GM21737 (cell line): ENCODE data around the gene TMSB15C.
A peak's percentile ranks its signal among the peaks of the same experiment; 100 is the strongest.
"Not testable (repeated sequence)": the region's sequence is repeated elsewhere in the genome, so short reads cannot be mapped to it uniquely, and the experiment has no call there.

Source experiments
- ATAC-seq: cut with Tn5 transposase; IDR thresholded peaks from one replicate; pipeline ENCODE4 v1.9.1; 2021; ENCODE audit warnings: mild to moderate bottlenecking, moderate library complexity; ENCODE audit not compliant: unreplicated experiment

Gene TMSB15C

DNA sequence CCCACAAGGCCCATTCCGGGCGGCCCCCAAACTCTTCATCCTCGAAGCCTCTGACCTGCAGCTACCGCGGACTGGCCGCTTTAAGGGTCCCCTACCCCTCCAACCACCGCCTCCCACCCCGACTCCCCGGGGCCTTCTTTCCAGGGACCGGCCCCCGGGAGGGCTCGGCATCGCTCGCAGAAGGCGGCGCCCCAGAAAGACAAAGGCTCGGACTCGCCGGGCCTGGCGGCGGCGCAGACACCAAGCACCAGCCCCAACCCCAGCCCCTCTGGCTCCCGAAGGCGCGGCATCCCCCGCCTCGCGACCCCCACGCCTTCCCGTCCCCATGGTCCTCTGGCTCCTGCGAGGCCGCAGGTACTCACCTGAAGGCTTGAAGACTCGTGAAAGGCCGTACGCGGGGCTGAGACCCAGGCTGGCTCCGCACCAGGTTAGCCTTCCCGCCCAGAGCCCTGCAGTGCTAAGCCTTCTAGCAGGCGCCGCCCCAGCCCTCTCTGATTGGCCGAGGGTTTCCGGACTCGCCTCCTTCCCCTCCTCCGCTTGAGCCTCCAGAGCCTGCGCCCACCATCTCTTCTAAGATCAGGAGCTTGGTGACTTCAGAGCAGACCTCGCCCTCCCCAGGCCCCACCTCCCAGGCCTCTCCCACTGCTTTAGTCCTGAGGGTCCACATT, at the start of gene TMSB15C:
Gene TMSB15C (minus strand): TSS at position 459 of the 668 bp plus-strand sequence.
- peak; percentile 98 for ATAC-seq

DNA sequence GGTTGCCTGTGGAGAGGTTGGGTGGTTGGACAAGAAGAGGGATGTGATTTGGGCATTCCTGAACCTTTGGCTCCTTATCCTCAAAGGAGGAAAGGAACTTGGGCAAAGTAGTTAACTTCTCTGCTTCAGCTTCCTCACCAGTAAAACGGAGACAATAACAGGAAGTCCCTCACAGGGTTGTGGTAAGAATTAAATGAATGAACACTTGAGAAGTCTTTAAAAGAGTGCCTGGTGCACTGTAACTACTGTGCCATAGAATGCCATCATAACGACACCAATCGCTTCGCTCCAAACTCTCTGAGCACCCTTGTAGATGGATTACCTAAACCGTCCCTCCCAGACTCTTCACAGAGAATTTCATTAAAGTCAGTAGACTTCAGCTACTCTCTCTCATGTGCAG, 46.8 kb upstream of the TMSB15C start:
- no peak for ATAC-seq

DNA sequence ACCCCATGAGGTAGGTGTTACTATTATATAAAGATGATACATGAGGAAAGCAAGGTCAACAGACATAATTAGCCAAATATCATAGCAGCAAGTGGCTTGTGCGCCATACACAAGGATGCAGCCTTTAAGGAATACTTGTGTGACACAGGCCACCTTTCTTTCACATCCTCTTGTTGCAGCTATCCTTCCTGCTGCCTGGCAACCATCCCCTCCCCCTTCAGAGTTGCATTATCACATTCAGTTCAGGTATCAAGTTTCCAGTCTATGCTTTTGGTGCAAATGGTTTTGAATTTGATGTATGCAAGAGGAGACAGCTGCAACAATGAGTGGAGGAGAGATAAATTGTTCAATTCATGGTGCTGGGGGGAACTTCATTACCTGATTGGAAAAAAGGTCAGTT, 42.7 kb upstream of the TMSB15C start:
- ATAC-seq = no peak

DNA sequence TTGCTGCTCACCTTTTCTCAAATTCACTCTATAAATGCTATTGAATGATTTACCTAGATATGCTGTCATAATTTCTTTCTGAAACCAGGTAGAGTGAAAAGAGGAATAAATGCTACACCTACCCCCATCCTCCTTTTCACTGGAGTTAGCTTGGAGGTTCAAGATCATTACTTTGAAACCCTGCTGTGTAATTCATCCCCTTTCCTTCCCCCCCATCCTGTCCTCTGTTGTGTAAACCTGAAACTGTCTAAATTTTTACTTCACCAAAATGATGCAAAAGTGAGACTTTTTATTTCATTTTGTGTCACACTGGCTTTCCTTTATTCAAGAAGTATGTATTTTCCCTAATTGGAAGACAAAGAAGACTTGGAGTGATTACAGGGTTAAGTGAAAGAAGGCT, 41.7 kb upstream of the TMSB15C start:
- no peak for ATAC-seq

GRCh38 chrX:104113222-104113965, 37.4 kb upstream of the TMSB15C start:
- no peak for ATAC-seq

- peak; percentile 71 for ATAC-seq
Measured at GRCh38 chrX:104112326-104112951, 36.4 kb upstream of the TMSB15C start, which contains the start of gene ZCCHC18. Gene ZCCHC18 (plus strand): TSS chrX:104112523. CDS start chrX:104114112, 1,589 bp downstream.

DNA sequence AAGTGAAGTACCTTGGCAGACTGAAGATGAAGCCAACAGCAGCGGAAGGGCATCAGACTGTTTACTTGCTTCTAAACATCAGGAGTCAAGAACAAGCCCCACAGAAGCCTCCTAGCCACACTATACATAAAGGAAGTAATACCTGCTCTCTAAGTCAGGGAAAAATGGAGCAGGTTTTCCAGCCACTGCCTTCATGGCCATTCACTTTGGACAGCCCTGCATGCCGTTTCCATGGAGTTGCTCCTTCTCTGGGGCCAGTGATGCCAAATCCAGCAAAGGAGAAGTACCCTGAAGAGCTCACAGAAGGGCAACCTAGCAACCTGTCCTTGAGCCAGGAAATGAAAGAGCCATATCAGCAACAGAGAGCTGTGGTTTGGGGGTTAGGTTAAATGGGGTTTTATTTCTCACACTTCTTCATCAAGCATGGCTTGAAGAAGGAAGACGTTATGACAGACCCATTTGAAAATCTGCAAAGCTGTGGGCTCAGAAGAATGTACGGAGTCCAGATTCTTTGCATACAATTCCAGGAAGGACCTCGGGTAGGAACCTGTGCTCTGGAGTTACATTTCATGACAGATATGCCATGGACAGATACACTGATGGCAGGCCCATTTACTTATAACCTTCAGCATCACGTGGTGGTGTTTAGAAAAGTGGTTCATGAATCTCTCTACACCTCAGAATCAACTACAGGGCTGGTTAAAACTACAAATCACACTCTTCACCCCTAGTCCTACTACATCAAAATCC, 34.6 kb upstream of the TMSB15C start:
- ATAC-seq = not testable (repeated sequence)

DNA sequence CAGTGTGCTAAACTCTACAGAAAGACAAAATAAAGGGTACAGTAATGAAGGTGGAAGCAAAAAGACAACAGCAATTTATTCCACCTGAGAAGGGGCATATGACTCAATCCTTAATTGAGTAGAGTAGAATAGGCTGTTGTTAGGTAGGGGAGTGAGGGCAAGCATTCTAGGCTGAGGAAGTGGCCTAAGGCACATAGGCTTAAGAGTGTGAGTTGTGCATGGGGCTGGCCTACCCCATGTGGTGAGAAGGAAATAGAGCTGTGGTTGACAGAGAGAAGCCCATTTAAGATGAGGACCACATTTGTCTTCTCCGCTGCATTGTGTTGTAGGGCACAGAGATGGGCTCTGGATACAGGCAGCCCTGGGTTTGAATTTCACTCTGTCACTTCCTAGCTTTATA, 32.9 kb upstream of the TMSB15C start:
- no peak for ATAC-seq

- no peak for ATAC-seq
Measured at GRCh38 chrX:104105330-104106262, 29.6 kb upstream of the TMSB15C start.

DNA sequence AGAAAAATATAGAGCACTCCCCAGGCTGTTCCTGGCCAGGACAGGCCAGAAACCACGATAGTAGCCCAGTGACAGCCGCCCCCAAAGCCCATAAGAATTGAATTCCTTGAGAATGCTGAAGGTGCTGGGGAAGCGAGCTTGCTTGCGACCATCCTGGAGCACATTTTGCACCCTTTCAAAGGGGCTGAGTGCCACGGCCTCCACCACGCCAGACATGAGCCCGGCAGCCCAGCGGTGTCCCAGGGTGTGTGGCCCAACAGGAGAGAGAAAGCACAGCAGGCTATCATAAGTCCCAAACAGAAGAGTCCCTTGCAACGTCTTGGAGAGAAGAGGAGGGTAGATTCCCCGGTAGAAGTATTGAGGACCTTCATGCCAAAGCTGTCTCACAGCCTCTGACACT, 28.6 kb upstream of the TMSB15C start:
- no peak for ATAC-seq

DNA sequence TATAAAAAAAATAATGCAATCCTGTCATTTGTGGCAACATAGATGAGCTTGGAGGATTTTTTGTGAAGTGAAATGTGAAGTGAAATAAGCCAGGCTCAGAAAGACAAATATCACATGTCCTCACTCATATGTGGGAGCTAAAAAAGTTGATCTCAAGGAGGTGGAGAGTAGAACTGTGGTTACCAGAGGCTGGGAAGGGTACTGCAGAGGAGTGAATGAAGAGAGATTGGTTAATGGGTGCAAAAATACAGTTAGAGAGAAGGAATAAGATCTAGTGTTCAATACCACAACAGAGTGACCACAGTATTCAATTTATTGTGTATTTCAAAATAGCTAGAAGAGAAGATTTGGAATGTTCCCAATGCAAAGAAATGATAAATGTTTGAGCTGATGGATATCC, 22.9 kb upstream of the TMSB15C start:
- ATAC-seq = no peak

DNA sequence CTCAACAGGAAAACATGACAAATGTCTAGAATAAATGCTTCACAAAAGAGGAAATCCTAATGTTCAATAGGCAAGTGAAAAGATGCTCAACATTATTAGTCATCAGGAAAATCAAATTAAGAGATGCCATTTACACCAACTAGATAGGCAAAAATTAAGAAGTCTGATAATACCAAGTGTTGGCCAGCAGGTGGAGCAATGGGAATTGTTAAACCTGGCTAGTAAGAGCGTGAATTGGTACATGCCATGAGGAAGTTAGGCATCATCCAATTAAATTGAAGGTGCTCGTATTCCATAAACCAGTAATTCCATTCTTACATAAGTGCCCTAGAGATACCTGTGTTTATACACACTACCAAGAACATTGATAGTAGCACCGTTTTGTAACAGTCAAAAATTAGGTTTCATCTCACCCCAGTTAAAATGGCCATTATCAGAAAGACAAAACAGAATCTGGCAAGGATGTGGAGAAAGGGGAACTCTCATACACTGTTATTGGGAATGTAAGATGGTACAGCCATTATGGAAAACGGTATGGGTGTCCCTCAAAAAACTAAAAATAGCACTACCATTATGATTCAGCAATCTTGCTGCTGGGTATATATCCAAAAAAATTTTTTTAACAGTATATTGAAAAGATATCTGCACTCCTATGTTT, 22.2 kb upstream of the TMSB15C start:
- no peak for ATAC-seq

DNA sequence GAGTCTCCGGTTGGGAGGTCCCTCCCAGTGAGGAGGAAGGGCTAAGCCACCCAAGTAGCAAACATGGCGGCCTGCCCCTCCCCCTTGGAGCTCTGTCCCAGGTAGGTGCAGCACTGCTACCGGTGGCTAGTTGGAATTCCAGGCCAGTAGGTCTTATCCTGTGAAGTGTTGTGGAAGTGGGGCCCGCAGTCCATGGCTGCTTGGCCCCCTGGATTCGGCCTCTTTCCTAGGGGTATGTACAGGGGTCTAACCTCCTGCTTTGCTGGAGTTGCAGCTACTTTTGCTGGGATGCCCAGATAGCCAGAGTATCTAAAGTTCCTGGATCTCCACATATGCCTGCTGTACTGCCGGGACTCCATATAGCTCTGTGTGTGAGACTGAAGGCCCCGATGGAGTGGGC, 9.9 kb upstream of the TMSB15C start:
- no peak for ATAC-seq

GRCh38 chrX:104085477-104085876, 9.4 kb upstream of the TMSB15C start:
- no peak for ATAC-seq

DNA sequence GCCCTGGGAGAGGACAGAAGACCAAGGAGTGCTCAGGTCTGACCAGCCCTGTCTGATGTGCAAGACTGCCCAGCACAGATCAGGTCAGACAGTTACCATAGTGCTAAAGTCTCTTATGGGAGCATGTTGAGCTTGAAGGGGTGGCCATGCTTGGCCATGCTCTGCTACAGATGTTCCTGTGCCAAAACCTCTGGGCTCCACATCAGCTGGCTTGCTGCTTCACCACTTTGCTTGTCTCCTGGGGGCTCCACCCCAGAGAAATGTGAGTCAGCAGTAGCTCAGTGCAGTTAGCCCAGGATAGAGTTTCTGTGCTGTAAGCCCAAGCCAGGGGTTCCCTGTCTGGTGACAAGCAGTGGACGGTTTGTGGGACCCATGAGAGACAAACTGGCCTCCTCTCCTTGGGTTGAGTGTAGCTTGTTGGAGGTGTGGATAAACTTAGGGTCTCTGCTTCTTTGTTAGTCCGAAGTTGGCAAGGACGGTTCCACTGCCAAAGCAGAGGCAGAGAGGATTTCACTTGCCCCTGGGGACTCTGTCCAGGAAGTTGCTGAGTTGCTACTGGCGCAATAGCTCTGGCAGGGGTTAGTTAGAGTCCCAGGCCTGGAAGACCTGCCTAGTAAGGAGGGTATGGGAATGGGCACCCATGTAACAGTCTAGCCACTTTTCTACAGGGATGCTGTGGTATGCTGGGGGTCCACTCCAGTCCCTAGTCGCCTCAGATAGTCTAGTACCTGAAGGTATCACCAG, 8.7 kb upstream of the TMSB15C start:
- no peak for ATAC-seq

GRCh38 chrX:104084063-104084462, 8.0 kb upstream of the TMSB15C start:
- no peak for ATAC-seq

DNA sequence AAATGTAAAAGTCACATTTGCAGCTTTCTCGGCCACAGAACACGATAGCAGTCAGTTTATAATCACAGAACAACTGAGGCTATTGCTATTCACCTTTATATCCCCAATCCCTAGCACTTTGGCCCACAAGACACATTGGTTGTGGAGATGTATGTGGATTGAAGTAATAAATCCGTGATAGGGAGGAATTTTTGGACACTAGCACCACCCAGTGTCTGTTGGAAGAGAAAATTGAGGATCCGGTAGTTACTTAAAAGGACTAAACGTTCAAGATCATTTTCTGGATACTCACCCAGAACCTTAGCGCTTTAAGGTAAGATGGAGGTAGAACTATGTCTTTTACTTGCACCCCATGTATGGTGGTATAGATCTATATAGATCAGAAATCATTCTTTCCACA, 1.8 kb upstream of the TMSB15C start:
- ATAC-seq = not testable (repeated sequence)

DNA sequence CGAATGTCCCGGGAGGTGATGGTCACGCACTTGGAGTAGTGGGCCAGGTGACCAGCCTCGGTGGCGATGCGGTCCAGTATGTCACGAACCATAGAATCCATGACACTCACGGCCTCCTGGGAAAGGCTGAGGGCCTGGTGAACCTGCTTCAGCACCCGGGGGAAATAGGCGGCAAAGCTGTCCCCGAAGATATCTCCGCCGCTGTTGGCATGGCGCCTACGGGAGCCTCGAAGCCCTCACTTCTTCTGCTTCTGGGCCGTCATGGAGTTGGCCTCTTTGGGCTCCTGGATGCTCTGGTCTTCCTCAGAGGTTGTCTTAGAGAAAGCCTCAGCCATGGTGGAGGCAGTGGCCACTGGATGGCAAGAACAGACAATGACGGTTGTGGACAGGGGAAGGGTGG, 13.4 kb downstream of the TMSB15C start:
- ATAC-seq = not testable (repeated sequence)

DNA sequence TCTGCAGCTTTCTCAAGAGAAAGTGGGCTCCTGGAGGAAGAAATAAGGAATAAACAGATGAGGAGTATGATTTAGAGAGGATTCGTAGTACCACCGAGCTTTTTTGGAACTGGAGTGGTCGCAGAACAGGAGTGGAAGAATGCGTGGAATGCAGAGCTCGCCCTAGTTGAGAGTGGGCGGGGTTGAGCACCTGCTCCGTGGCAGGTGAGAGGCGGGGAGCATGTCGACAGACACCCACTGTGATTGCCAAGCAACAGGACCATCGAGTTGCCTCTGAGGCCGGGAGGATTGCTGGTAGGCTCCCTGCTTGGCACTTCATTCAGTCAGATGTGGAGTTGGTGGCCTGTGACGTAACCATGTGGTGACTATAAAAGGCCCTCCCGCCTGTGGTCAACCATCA, 21.1 kb downstream of the TMSB15C start:
- ATAC-seq = not testable (repeated sequence)
